GM21526 (cell line): ENCODE measurements around the gene CACNA2D2.

Experiments
- ATAC-seq: cut with Tn5 transposase; IDR thresholded peaks from one replicate; pipeline ENCODE4 v1.9.1; 2021; ENCODE audit warnings: moderate library complexity; ENCODE audit not compliant: unreplicated experiment, low FRiP score

The CACNA2D2 gene

GRCh38 chr3:50375258-50375931 lies 128.0 kb downstream of the CACNA2D2 start:
- no peak for ATAC-seq

DNA sequence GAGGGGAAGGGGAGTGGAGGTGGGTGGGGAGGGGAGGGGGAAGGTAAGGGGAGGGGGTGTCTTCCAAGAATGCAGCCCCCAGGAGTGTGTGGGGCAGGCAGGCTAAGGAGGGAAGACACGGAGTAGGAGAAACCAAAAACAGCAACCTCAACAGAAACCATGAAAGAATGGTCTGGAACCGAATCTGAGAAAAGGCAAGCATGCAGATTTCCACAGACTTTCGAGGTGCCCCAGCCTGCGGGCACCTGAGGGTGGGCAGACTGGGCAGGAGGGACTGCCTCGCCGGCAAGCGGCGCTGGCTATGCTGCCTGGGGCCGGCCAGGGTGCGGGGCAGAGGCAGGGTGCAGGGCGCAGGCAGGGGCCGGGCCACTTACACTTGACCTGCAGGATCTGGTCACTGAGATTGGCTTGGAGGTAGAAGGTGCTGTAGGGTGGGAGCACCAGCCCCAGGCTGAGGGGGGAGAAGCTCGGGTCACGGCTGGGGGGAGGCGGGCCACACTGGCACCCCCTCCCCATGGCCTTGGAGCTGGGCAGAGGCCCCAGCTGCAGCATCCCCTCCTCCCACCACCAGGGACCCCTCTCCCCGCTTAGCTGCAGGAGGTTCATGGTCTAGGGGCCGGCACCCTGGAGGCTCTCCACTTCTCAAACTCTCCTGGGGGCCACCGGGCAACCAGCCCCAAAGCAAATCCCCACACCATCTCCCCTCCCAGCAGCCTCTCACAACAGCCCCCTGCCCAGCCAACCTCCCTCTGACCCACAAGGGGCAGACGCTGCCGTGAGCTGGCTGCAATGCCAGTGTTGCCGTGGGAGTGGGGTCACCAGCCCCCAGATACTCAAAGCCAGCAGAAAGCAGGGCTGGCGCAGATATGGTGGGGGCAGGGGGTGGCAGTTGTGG lies 128.8 kb downstream of the CACNA2D2 start:
- no peak for ATAC-seq

DNA sequence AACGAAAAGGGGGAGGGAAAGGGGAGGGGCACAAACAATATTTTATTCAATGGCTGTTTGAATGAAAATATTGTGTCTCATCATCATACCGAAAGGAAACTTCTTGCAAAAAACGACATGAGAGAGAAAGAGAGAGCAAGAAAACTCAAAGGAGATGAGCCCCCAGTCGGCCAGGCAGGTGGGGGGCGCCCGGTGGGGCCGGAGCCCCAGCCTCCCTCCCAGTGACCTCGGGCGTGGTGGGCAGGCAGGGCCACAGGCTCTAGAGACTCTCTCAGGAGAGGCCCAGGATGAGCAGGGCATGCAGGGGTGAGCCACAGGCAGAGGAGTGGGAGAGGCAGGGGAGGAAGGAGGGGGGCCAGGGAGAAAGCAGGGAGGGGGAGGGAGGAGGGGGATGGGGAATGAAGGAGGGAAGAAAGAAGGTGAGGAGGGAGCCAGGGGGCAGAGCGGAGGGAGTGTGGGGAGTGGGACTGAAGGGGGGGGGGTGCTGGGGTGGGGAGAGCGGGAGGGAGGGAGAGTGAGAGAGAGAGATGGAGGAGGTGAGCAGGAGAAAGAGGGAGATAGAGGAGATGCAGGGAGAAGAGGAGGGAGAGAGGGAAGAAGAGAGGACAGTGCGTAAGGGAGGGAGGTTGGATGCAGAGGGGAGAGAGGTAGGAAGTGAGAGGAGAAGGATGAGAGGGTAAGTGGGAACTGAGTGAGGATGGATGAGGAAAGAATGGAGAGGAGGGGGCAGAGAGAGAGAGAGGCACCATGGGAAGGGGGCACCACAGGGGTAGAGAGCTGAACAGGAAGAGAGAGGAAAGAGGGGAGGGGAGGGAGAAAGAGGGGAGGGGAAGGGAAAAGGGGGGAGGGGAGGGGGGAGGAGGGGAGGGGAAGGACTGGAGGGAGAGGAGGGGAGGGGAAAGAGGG lies 130.0 kb downstream of the CACNA2D2 start:
- ATAC-seq, result no peak

DNA sequence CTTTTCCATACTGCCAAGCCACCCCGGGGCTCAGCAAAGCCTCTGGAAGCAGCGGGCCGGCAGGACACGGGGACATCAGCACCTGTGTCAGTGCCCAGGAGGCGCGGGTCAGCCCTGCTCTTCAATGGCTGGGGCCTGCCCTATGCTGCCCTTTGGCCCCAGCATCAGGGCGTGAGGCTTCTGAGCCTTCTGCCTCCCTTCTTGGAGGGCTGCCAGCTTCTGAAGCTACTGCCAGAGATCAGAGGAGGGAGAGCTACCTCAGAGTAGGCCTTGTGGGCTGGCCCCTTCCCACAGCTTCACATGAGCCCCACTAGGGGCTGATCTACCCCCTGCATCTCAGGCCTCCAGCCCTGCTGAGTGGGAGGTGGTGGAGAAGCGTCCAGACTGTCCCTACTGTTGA lies 131.1 kb downstream of the CACNA2D2 start:
- ATAC-seq, result no peak

DNA sequence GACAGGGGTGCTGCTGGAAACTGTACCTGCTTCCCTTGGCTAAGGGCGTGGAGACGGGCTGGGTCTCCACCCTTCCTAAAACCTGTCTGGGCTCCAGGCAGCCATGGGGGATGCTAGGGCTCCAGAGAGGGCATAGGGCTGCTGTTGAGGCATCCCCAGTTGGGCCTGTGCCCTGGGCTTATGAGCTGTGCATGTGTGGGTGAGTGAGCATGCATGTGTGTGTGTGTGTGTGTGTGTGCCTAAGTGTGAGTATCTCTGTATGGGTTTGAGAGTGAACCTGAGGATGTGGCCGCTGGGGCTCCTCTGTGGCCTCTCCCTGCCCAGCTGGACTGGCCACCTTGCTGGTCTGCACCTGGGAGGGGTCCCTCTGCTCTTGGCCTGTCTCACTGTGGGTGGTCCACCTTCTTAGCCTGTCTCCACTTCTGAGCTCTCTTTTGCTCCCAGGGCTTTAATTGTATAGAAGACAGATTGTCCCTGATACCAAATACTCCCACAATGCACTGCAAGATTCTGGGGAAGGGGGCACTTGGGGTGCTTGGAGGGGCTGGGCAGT lies 132.2 kb downstream of the CACNA2D2 start:
- no peak for ATAC-seq

DNA sequence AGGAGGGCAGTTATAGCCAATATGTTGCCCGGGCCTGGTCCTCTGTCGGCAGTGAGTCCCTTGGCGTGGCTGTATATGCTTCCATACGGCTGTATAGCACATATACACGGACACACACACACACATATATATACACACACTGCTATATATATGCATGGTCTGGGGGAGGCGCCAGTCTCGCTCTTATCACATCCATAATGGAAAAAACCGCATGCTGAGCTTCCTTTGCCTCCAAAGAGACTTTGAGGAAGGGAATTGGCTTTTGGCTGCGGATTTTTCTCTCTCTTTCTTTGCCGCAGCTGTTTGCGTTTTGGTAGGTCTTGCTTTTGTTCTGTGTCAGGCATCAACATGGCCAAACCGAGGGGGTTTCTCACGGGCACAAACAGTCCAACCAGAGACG lies 132.8 kb downstream of the CACNA2D2 start:
- ATAC-seq, result no peak

GRCh38 chr3:50369012-50369670 lies 134.3 kb downstream of the CACNA2D2 start:
- no peak for ATAC-seq

- ATAC-seq, result no peak
Measured at GRCh38 chr3:50365842-50366220, 137.6 kb downstream of the CACNA2D2 start.

GRCh38 chr3:50365080-50365841 lies 138.2 kb downstream of the CACNA2D2 start:
- peak; percentile 70 for ATAC-seq

DNA sequence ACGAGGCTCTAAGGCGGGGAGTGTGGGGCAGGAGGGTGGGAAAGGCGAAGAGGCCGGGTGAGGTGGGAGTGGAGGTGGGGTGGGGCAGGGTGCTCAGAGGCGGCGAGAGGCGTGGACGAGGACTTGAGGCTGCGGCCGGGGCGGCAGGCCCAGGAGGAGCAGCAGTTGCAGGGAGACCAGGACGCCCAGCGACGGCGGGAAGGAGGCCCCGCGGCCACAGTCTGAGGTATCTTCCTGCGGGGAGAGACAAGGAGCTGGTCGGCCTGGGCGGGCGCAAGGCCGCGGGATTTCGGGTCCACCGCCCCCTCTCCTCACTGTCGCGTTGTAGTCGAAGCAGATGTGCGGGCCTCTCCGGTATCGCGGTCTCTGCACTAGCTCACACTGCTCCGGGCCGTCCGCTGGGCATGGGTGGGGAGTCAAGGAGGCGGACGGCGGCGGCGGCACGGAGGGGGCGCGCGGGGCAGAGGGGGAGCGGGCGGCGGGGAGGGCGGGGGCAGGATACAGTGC lies 138.8 kb downstream of the CACNA2D2 start:
- no peak for ATAC-seq

DNA sequence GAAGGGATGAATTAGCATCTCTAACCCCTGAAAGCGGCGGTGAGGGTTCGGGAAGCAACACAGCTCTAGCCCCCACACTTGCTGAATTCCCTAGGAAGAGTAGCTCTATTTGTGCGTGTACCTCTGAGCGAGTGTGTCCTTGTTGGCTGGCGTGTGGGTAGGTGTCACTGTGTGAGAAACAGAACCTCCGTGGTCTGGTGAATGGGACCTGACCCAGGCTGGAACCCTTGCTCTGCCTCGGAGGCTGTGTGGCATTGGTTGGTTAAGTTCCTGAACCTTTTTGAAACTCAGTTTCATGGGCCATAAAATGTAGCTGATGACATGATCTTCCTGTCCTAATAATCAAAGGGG lies 143.7 kb downstream of the CACNA2D2 start:
- peak; percentile 14 for ATAC-seq

DNA sequence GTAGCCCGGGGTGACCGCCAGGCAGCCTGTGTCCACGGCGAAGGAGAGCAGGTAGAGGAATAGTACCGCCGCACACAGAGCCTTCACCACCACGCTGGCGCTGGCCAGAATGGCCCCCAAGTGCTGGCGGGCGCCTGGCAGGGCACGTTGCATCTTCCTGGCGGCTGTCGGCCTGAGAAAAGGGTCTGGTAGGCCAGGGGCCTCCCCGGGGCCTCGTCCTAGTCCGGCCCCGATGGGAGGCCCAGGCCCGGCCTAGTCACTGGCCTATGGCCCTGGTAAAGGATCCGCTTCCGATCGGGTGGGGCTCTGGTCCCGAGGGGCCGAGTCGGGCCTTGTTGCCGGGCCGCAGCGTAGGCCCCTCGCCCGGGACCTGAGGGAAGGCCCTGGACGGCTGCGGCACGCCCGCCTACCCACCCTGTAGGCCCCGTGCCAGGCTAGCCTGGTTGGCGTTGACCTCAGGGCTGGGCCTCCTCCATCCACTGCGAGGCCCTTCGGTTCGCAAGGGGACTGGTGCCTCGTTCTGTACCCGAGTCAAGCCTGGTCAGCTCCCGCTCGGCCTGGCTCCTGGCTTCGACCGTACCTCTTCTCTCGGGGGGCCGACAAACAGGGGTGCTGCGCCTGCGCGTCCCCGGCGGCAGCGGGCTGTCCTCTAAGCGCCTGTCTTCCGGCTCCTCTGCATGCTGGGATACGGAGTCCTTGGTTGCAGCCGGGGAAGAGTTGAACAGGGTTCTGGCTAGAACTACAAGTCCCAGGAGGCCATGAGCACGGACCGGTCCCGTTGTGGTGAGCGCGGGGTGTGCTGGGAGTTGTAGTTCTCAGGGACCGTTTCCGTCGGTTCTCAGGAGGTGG lies 144.3 kb downstream of the CACNA2D2 start, which contains the start of gene TMEM115:
TSS of gene TMEM115 (minus strand) at position 611 of the 849 bp plus-strand sequence. CDS start at position 153, 458 bp downstream.
- peak; percentile 92 for ATAC-seq

DNA sequence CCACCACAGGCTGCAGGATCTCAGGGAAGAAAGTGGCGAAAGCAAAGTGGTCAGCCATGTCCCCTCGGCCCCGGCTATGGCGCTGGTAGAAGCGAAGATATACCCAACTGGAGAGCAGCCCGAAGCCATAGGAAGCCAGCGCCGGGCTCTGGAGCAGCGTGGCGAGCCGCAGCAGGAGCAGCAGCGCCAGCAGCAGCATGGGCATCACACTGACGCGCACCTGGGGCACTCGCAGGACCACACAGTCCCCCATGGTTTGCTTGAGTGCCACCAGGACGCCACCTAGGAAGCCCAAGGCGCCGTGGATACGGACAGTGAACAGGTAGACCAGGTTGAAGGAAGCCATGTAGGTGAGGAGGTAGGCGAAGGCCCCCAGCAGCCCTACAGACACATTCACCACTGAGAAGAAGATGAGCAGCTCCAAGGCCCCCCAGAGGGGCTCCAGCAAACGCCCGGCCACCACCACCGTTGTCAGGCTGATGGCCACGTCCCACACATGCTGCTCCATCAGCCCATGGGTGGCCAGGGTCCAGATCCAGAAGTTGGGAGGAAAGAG lies 145.0 kb downstream of the CACNA2D2 start:
- no peak for ATAC-seq

DNA sequence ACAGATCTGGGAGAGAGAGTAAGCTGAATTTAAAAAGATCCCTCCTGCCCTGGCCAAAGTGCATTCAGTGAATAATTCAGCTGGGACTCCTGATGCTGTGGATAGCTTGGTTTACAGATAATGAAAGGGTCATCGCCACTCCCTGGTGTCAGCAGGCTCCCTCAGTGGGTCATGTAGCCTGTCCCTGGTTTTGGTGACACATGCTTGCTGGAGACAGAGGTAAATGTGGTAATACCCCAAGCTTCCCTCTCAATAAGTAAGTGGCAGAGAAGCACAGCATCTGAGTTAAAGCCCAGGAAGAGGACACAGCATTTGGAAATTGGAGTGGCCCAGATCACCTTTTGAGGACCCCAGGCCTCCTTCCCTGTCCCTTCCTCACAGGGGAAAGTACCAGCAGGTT lies 146.0 kb downstream of the CACNA2D2 start:
- no peak for ATAC-seq

DNA sequence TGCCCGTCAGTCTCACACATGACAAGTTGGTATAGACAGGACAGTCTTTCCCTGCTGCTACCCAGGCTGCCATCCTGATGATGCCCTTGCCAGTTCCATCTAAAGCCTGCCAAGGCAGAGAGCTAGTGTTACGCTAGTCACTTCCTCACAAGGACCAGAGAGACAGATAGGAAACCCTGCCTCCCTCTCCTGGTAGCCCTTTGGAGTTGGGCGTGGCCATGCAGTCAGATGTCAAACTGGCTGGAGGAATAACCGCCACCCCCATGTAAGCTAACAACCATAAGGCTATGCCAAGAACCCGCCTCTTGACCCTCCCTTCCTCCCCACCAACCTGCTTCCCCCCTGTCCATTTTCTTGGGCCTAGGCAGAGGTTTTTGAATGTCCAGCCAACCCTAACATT lies 146.9 kb downstream of the CACNA2D2 start:
- ATAC-seq, result no peak

GRCh38 chr3:50355829-50356552 lies 147.4 kb downstream of the CACNA2D2 start:
- ATAC-seq, result no peak

DNA sequence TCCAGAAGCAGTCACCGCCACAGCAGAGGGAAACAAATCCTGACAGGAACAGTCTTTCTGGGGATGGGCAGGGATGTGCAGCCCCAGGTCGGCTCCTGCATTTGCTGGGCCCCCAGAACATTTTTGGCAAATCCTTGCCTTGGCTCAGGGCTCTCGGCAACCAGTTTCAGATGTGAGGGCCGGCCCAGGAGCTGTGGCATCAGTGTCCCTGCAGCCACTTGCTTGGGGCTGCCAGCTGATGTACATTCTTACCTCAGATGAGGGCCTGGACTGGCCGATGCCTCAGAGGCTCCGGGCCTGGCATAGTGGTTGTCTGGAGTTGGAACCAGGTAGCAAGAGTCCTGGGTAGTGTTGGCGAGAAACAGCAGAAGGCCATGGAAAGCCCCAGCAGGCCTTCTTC lies 148.6 kb downstream of the CACNA2D2 start:
- ATAC-seq, result no peak
